ENCODE measurements around the gene ST3GAL2. TPM values are rescaled to one million over a fixed set of nuclear protein-coding genes. Genes with fewer than 3 reads are reported as not detected.

ST3GAL2 gene
- total and polyA plus RNA-seq, 9 of the 15 experiments (the other 6 are each of a cell fraction or from before 2014, with no cell fraction given), result 1.5 to 108 (median 34.3) TPM

DNA sequence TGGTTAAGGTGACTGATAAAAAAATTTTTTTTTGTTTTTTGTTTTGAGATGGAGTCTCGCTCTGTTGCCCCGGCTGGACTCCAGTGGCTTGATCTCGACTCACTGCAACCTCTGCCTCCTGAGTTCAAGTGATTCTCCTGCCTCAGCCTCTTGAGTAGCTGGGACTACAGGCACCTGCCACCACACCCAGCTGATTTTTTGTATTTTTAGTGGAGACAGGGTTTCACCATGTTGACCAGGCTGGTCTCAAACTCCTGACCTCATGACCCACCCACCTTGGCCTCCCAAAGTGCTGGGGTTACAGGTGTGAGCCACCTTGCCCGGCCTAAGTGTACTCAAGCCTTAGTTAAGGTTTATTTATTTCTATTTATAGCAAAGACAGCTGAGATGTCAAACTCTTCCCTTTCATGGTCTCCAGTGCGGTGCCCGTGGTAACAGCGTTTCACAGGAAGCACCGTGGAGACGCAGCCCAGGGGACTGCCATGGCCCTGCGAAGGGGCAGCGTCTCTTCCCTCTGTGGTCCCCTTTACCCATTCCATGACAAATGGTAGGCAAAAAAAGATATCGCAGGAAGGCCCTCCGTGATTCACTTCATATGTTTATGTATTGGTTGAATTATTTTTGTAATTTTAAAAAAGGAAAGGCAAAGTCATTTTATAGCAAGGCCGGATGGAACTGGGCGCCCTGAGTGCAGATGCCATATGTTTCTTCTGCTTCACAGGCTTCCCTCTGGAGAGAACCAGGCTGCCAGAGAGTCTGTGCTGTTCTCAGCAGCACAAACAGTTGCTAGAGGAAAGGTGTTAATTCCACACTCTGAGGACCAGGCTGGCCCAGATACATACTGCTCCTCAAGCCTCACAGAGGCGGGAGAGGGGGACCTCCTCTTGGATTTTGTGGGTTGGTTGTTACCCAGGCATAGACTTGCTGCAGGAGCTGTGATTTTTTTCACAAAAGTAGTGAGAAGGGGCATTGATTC, 63.0 kb downstream of the ST3GAL2 start (continued):
- TF ChIP-seq, protein P1, sequence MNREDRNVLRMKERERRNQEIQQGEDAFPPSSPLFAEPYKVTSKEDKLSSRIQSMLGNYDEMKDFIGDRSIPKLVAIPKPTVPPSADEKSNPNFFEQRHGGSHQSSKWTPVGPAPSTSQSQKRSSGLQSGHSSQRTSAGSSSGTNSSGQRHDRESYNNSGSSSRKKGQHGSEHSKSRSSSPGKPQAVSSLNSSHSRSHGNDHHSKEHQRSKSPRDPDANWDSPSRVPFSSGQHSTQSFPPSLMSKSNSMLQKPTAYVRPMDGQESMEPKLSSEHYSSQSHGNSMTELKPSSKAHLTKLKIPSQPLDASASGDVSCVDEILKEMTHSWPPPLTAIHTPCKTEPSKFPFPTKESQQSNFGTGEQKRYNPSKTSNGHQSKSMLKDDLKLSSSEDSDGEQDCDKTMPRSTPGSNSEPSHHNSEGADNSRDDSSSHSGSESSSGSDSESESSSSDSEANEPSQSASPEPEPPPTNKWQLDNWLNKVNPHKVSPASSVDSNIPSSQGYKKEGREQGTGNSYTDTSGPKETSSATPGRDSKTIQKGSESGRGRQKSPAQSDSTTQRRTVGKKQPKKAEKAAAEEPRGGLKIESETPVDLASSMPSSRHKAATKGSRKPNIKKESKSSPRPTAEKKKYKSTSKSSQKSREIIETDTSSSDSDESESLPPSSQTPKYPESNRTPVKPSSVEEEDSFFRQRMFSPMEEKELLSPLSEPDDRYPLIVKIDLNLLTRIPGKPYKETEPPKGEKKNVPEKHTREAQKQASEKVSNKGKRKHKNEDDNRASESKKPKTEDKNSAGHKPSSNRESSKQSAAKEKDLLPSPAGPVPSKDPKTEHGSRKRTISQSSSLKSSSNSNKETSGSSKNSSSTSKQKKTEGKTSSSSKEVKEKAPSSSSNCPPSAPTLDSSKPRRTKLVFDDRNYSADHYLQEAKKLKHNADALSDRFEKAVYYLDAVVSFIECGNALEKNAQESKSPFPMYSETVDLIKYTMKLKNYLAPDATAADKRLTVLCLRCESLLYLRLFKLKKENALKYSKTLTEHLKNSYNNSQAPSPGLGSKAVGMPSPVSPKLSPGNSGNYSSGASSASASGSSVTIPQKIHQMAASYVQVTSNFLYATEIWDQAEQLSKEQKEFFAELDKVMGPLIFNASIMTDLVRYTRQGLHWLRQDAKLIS (CRISPR knock-in tag; IDR thresholded peaks at IDR 0.05), result 0 out of 2 replicates have a peak, but pooled peaks have one; percentile 70
- TF ChIP-seq KLF10 (CRISPR knock-in tag; IDR thresholded peaks at IDR 0.05), result 0 out of 2 replicates have a peak, but pooled peaks have one; percentile 21
- TF ChIP-seq, protein P2, sequence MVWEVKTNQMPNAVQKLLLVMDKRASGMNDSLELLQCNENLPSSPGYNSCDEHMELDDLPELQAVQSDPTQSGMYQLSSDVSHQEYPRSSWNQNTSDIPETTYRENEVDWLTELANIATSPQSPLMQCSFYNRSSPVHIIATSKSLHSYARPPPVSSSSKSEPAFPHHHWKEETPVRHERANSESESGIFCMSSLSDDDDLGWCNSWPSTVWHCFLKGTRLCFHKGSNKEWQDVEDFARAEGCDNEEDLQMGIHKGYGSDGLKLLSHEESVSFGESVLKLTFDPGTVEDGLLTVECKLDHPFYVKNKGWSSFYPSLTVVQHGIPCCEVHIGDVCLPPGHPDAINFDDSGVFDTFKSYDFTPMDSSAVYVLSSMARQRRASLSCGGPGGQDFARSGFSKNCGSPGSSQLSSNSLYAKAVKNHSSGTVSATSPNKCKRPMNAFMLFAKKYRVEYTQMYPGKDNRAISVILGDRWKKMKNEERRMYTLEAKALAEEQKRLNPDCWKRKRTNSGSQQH (CRISPR knock-in tag; IDR thresholded peaks at IDR 0.05), result no peak
- TF ChIP-seq, protein P3, sequence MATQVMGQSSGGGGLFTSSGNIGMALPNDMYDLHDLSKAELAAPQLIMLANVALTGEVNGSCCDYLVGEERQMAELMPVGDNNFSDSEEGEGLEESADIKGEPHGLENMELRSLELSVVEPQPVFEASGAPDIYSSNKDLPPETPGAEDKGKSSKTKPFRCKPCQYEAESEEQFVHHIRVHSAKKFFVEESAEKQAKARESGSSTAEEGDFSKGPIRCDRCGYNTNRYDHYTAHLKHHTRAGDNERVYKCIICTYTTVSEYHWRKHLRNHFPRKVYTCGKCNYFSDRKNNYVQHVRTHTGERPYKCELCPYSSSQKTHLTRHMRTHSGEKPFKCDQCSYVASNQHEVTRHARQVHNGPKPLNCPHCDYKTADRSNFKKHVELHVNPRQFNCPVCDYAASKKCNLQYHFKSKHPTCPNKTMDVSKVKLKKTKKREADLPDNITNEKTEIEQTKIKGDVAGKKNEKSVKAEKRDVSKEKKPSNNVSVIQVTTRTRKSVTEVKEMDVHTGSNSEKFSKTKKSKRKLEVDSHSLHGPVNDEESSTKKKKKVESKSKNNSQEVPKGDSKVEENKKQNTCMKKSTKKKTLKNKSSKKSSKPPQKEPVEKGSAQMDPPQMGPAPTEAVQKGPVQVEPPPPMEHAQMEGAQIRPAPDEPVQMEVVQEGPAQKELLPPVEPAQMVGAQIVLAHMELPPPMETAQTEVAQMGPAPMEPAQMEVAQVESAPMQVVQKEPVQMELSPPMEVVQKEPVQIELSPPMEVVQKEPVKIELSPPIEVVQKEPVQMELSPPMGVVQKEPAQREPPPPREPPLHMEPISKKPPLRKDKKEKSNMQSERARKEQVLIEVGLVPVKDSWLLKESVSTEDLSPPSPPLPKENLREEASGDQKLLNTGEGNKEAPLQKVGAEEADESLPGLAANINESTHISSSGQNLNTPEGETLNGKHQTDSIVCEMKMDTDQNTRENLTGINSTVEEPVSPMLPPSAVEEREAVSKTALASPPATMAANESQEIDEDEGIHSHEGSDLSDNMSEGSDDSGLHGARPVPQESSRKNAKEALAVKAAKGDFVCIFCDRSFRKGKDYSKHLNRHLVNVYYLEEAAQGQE (IDR thresholded peaks at IDR 0.05; ENCODE audit: borderline replicate concordance), result no peak
- TF ChIP-seq, protein P3 (CRISPR knock-in tag; IDR thresholded peaks at IDR 0.05; ENCODE audit: low read depth), result no peak
- TF ChIP-seq MTA2 (IDR thresholded peaks at IDR 0.05; ENCODE audit: low read depth), result no peak
- TF ChIP-seq KLF13 (tag; IDR thresholded peaks at IDR 0.05; ENCODE audit: borderline replicate concordance, low read depth), result no peak

Data from K562 (cell line).